Dendritic cell treated with granulocyte-macrophage colony-stimulating factor and Interleukin-4, amounts not matched to agents 40 ng/mL and 50 ng/mL, for 4 days (primary cell): ENCODE measurements around the gene ZNF521.

ENCODE experiments used
- H3K27ac Mint-ChIP-seq: one replicate; pipeline ENCODE4 v1.8.0; 2022; ENCODE audit warnings: mild to moderate bottlenecking, mixed read lengths
- H3K27me3 Mint-ChIP-seq: one replicate; pipeline ENCODE4 v1.8.0; 2022; ENCODE audit warnings: mild to moderate bottlenecking, mixed read lengths
- H3K36me3 Mint-ChIP-seq: one replicate; pipeline ENCODE4 v1.8.0; 2022; ENCODE audit warnings: low read depth, mixed read lengths
- H3K4me1 Mint-ChIP-seq: one replicate; pipeline ENCODE4 v1.8.0; 2022; ENCODE audit warnings: low read depth, mixed read lengths
- H3K4me3 Mint-ChIP-seq: one replicate; pipeline ENCODE4 v1.8.0; 2022; ENCODE audit warnings: mild to moderate bottlenecking, moderate library complexity, mixed read lengths
- H3K9me3 Mint-ChIP-seq: one replicate; pipeline ENCODE4 v1.8.0; 2022; ENCODE audit warnings: mixed read lengths
- intact Hi-C: fragments of 100-400 bp; cut with micrococcal nuclease; formaldehyde crosslinking; loops from one replicate; pipeline ENCODE4 v1.15.0; 2022

The ZNF521 gene

DNA sequence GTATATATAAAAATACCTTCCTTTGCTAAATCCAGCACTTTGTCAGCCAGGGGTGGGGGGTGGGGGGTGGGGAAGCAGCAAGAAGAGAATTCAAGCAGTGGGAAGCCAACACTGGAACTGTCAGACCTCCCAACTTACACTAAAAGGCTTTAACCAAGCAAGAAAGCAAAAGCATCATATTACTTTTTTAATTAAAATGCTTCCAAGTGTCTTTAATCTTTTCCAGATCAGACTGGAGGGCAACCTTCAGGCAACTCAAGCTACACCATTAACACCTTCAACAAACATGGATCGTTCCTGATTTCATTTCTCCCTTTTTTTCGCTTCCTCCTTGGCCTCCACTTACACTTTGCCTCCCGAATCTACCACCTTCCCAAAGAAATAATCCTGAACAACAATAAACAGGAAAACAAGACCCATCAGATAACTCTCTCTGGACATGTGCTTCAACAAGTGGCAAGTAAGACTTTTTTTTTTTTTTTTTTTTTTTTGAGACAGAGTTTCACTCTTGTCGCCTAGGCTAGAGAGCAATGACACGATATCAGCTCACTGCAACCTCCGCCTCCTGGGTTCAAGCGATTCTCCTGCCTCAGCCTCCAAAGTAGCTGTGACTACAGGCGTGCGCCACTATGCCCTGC lies 35.5 kb downstream of the ZNF521 start:
- no peak overlapping the region for H3K27ac Mint-ChIP-seq
- no peaks in the 10 kb centered on the region for H3K27me3 Mint-ChIP-seq
- H3K9me3 Mint-ChIP-seq: no peaks in the 10 kb centered on the region
- H3K4me3 Mint-ChIP-seq: no peak overlapping the region
- no peaks in the 10 kb centered on the region for H3K36me3 Mint-ChIP-seq
- intact Hi-C loops: loop anchor here (10.0 kb wide), 1 partner anchor 518 kb away; no protein-coding TSS in a partner anchor
- H3K4me1 Mint-ChIP-seq: no peaks in the 10 kb centered on the region

- Mint-ChIP-seq H3K27me3 (no peaks in the 10 kb centered on the region), H3K4me1 (no peaks in the 10 kb centered on the region), H3K36me3 (no peaks in the 10 kb centered on the region), H3K27ac (no peak overlapping the region), H3K4me3 (no peak overlapping the region), H3K9me3 (no peaks in the 10 kb centered on the region)
- intact Hi-C loops: loop anchor here (10.0 kb wide), 1 partner anchor 520 kb away; no protein-coding TSS in a partner anchor
These were observed 37.2 kb downstream of the ZNF521 start for GRCh38 chr18:25314838-25315190.

GRCh38 chr18:25314151-25314837 lies 37.7 kb downstream of the ZNF521 start:
- H3K4me1 Mint-ChIP-seq: no peaks in the 10 kb centered on the region
- no peaks in the 10 kb centered on the region for H3K27me3 Mint-ChIP-seq
- intact Hi-C loops: loop anchor here (10.0 kb wide), 1 partner anchor 521 kb away; no protein-coding TSS in a partner anchor
- H3K36me3 Mint-ChIP-seq: no peaks in the 10 kb centered on the region
- H3K9me3 Mint-ChIP-seq: no peaks in the 10 kb centered on the region
- no peak overlapping the region for H3K27ac Mint-ChIP-seq
- no peak overlapping the region for H3K4me3 Mint-ChIP-seq

- Mint-ChIP-seq H3K4me1 (no peaks in the 10 kb centered on the region), H3K4me3 (no peak overlapping the region), H3K27ac (no peak overlapping the region), H3K9me3 (no peaks in the 10 kb centered on the region), H3K36me3 (no peaks in the 10 kb centered on the region), H3K27me3 (no peaks in the 10 kb centered on the region)
- intact Hi-C loops: loop anchor here (10.0 kb wide), 1 partner anchor 522 kb away; no protein-coding TSS in a partner anchor
These were observed 38.7 kb downstream of the ZNF521 start for GRCh38 chr18:25313268-25313667.

DNA sequence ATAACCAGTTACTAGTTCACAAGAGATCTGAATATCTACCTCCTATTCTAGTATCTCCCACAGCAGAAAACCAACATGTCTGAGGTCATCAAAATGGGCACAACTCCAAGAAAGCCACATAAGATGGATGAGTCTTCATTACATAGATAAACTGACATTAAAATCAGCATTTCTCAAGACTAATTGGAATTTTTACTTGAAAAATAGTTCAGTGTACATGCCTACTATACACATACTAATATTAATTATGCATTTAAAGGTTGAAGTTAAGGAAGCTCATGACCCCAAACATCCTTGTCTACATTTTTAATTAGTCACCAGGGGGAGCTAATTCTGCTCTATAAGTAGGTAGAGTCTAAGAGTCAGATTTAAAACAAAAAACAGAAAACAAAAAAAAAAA lies 41.9 kb downstream of the ZNF521 start:
- Mint-ChIP-seq H3K36me3 (no peaks in the 10 kb centered on the region), H3K4me1 (no peaks in the 10 kb centered on the region), H3K4me3 (no peak overlapping the region), H3K9me3 (no peaks in the 10 kb centered on the region), H3K27ac (no peak overlapping the region), H3K27me3 (no peaks in the 10 kb centered on the region)
- intact Hi-C loops: loop anchor here (10.0 kb wide), 1 partner anchor 525 kb away; no protein-coding TSS in a partner anchor

- H3K27me3 Mint-ChIP-seq: no peaks in the 10 kb centered on the region
- no peaks in the 10 kb centered on the region for H3K9me3 Mint-ChIP-seq
- no peak overlapping the region for H3K4me3 Mint-ChIP-seq
- H3K4me1 Mint-ChIP-seq: no peaks in the 10 kb centered on the region
- H3K27ac Mint-ChIP-seq: no peak overlapping the region
- intact Hi-C loops: no loop called here
- H3K36me3 Mint-ChIP-seq: no peaks in the 10 kb centered on the region
These were observed 43.6 kb downstream of the ZNF521 start for GRCh38 chr18:25308381-25308780.

DNA sequence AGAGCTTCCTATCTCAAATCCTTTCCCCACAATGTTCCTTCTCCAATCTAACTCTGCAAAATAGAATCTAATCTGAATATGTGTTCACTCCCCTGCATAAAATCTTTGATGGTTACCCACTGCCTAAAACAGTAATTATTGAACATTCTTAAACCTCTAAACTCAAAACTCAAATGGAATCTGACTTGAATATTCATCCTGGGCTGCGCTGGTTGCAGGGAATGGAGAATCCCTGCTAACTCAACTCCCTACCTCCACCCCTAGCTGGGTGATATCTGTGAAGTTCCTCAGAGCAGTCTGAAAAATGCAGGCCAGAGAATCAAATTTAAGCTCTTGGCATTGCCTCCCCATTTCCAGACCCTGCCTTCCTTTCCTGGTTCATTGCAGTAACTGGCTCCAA lies 44.8 kb downstream of the ZNF521 start:
- intact Hi-C loops: no loop called here
- H3K9me3 Mint-ChIP-seq: no peaks in the 10 kb centered on the region
- no peaks in the 10 kb centered on the region for H3K27me3 Mint-ChIP-seq
- H3K27ac Mint-ChIP-seq: no peak overlapping the region
- no peak overlapping the region for H3K4me3 Mint-ChIP-seq
- H3K4me1 Mint-ChIP-seq: no peaks in the 10 kb centered on the region
- no peaks in the 10 kb centered on the region for H3K36me3 Mint-ChIP-seq

DNA sequence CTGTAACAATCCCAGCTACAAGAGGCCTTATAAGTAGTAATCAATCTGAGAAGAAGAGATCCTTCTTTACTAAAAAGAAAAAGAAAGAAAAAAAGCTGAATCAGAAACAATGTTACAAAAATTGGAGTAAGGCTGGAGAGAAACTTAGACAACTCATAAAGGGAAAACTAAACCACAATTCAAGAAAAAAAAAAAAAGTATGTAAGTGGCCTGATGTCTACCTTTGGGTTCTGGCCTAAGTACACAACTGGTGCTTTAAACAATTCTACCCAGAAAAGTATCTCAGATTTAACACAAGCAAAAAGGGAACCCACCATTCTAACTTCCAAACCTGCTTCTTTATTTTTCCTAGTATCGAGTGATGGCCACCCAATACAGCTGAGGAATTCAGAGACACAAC lies 45.3 kb downstream of the ZNF521 start:
- no peaks in the 10 kb centered on the region for H3K9me3 Mint-ChIP-seq
- H3K36me3 Mint-ChIP-seq: no peaks in the 10 kb centered on the region
- no peak overlapping the region for H3K27ac Mint-ChIP-seq
- H3K27me3 Mint-ChIP-seq: no peaks in the 10 kb centered on the region
- no peaks in the 10 kb centered on the region for H3K4me1 Mint-ChIP-seq
- no peak overlapping the region for H3K4me3 Mint-ChIP-seq
- intact Hi-C loops: no loop called here

- intact Hi-C loops: no loop called here
- Mint-ChIP-seq H3K4me1 (no peaks in the 10 kb centered on the region), H3K27me3 (no peaks in the 10 kb centered on the region), H3K4me3 (no peak overlapping the region), H3K9me3 (no peaks in the 10 kb centered on the region), H3K36me3 (no peaks in the 10 kb centered on the region), H3K27ac (no peak overlapping the region)
These were observed 46.4 kb downstream of the ZNF521 start for GRCh38 chr18:25305584-25305983.

GRCh38 chr18:25300492-25300891 lies 51.5 kb downstream of the ZNF521 start:
- Mint-ChIP-seq H3K4me1 (peaks cover 19% of the 10 kb centered on the region), H3K36me3 (no peaks in the 10 kb centered on the region), H3K9me3 (no peaks in the 10 kb centered on the region), H3K27me3 (no peaks in the 10 kb centered on the region), H3K27ac (no peak overlapping the region), H3K4me3 (no peak overlapping the region)
- intact Hi-C loops: no loop called here

GRCh38 chr18:25299426-25300300 lies 52.3 kb downstream of the ZNF521 start:
- Mint-ChIP-seq H3K4me3 (no peak overlapping the region), H3K36me3 (no peaks in the 10 kb centered on the region), H3K9me3 (no peaks in the 10 kb centered on the region), H3K27me3 (no peaks in the 10 kb centered on the region), H3K27ac (no peak overlapping the region), H3K4me1 (peaks cover 19% of the 10 kb centered on the region)
- intact Hi-C loops: no loop called here

DNA sequence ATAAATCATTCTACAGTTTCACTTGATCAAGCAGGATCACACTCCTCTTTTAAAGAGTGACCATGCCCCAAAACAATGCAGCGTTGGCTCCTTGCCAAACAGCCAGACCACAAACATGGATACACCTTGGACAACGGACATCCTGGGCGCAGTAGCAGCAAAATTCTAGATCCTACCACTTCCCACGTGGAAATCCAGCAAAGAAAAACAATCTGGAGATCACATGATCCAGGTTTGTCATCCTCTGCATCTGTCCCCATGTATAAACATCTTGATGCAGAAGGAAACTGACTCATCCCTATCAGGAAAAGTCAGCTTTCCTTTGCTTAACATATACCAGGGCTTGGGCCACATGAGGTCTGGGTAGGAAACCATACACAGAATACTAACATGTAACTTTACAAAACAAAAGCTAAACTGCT lies 53.1 kb downstream of the ZNF521 start:
- Mint-ChIP-seq H3K27me3 (no peaks in the 10 kb centered on the region), H3K9me3 (no peaks in the 10 kb centered on the region)
- intact Hi-C loops: no loop called here

GRCh38 chr18:25295624-25296138 lies 56.3 kb downstream of the ZNF521 start:
- H3K4me1 Mint-ChIP-seq: peaks cover 19% of the 10 kb centered on the region
- no peaks in the 10 kb centered on the region for H3K36me3 Mint-ChIP-seq
- no peaks in the 10 kb centered on the region for H3K9me3 Mint-ChIP-seq
- intact Hi-C loops: no loop called here
- H3K27ac Mint-ChIP-seq: no peak overlapping the region
- no peaks in the 10 kb centered on the region for H3K27me3 Mint-ChIP-seq
- no peak overlapping the region for H3K4me3 Mint-ChIP-seq

More for the DNA sequence above, 53.1 kb downstream of the ZNF521 start:
- H3K27ac Mint-ChIP-seq: no peak overlapping the region
- peaks cover 19% of the 10 kb centered on the region for H3K4me1 Mint-ChIP-seq
- H3K36me3 Mint-ChIP-seq: no peaks in the 10 kb centered on the region
- no peak overlapping the region for H3K4me3 Mint-ChIP-seq

GRCh38 chr18:25291150-25291549 lies 60.8 kb downstream of the ZNF521 start:
- Mint-ChIP-seq H3K36me3 (no peaks in the 10 kb centered on the region), H3K27me3 (no peaks in the 10 kb centered on the region), H3K4me3 (no peak overlapping the region), H3K4me1 (no peaks in the 10 kb centered on the region), H3K9me3 (no peaks in the 10 kb centered on the region), H3K27ac (no peak overlapping the region)
- intact Hi-C loops: no loop called here
